ENCODE results near the gene DNAH11.

GRCh38 chr7:21706131-21706530 is 163.3 kb downstream of the DNAH11 start:
- TF ChIP-seq CTCF (IDR thresholded peaks at IDR 0.05; ENCODE audit: insufficient read depth, low read length) (no peak), POLR2AphosphoS5 (IDR thresholded peaks at IDR 0.05; ENCODE audit: low read depth) (no peak)
